ENCODE results near the gene CNR1.

Gene CNR1

GRCh38 chr6:88143421-88144157 lies 22.6 kb downstream of the CNR1 start:
- DNase-seq = no peak

- DNase-seq = no peak
Observed at GRCh38 chr6:88142297-88142668, 23.9 kb downstream of the CNR1 start.

- no peak for DNase-seq
Observed at GRCh38 chr6:88141561-88142296, 24.4 kb downstream of the CNR1 start.

- no peak for DNase-seq
Observed at GRCh38 chr6:88137915-88138314, 28.2 kb downstream of the CNR1 start.

GRCh38 chr6:88135578-88136114 lies 30.5 kb downstream of the CNR1 start:
- DNase-seq = no peak

GRCh38 chr6:88134575-88134974 lies 31.6 kb downstream of the CNR1 start:
- DNase-seq = no peak

- no peak for DNase-seq
Observed at GRCh38 chr6:88133718-88134117, 32.4 kb downstream of the CNR1 start.

GRCh38 chr6:88124925-88125557 lies 41.1 kb downstream of the CNR1 start:
- DNase-seq = peak; percentile 1

- no peak for DNase-seq
Observed at GRCh38 chr6:88120635-88121034, 45.5 kb downstream of the CNR1 start.

GRCh38 chr6:88119769-88120168 lies 46.4 kb downstream of the CNR1 start:
- no peak for DNase-seq

GRCh38 chr6:88116276-88116675 lies 49.9 kb downstream of the CNR1 start:
- no peak for DNase-seq

- DNase-seq = no peak
Observed at GRCh38 chr6:88115307-88115706, 50.8 kb downstream of the CNR1 start.

- no peak for DNase-seq
Observed at GRCh38 chr6:88114838-88115237, 51.3 kb downstream of the CNR1 start.

GRCh38 chr6:88111991-88112390 lies 54.2 kb downstream of the CNR1 start:
- DNase-seq = no peak

- no peak for DNase-seq
Observed at GRCh38 chr6:88107241-88107640, 58.9 kb downstream of the CNR1 start.

- DNase-seq = no peak
Observed at GRCh38 chr6:88105741-88106340, 60.3 kb downstream of the CNR1 start.

Measured in EL (cell line).